Smooth muscle cell (in vitro differentiated cells): ENCODE results near the gene ACSL4. TPM values are rescaled to one million over a fixed set of nuclear protein-coding genes. Genes with fewer than 3 reads are reported as not detected.
"Not testable (repeated sequence)": the region's sequence is repeated elsewhere in the genome, so short reads cannot be mapped to it uniquely, and the experiment has no call there.

Experiments
- DNase-seq: peaks from one replicate; lab custom pipeline; 2025; ENCODE audit not compliant: unreplicated experiment; lab: John Stamatoyannopoulos, UW
- H2AFZ ChIP-seq: fragments of 200-600 bp; sonication (generic); 2 replicates; pipeline ENCODE4 v1.6.0; 2016; ENCODE audit warnings: antibody characterized with exemption, low read depth, mild to moderate bottlenecking
- H3F3A ChIP-seq: fragments of 200-600 bp; sonication (generic); 2 replicates; pipeline ENCODE4 v1.6.0; 2017; ENCODE audit warnings: antibody characterized with exemption, low read depth
- H3K27ac ChIP-seq: fragments of 200-600 bp; sonication (generic); 2 replicates; pipeline ENCODE4 v1.5.1; 2016; ENCODE audit warnings: low read depth, mild to moderate bottlenecking
- H3K27me3 ChIP-seq: fragments of 200-600 bp; sonication (generic); 2 replicates; pipeline ENCODE4 v1.6.1; 2016; ENCODE audit warnings: low read depth, mild to moderate bottlenecking
- H3K36me3 ChIP-seq: fragments of 200-600 bp; sonication (generic); 2 replicates; pipeline ENCODE4 v1.5.1; 2016; ENCODE audit warnings: low read depth
- H3K4me1 ChIP-seq: fragments of 200-600 bp; sonication (generic); 2 replicates; pipeline ENCODE4 v1.5.1; 2016; ENCODE audit warnings: low read depth
- H3K4me2 ChIP-seq: fragments of 200-600 bp; sonication (generic); 2 replicates; pipeline ENCODE4 v1.6.0; 2016; ENCODE audit warnings: mild to moderate bottlenecking
- H3K4me3 ChIP-seq: fragments of 200-600 bp; sonication (generic); 2 replicates; pipeline ENCODE4 v1.5.1; 2016; ENCODE audit warnings: mild to moderate bottlenecking
- H3K79me2 ChIP-seq: fragments of 200-600 bp; sonication (generic); 2 replicates; pipeline ENCODE4 v1.6.0; 2016; ENCODE audit warnings: low read depth, mild to moderate bottlenecking
- H3K9ac ChIP-seq: fragments of 200-600 bp; sonication (generic); 2 replicates; pipeline ENCODE4 v1.6.0; 2016; ENCODE audit warnings: low read depth
- H3K9me3 ChIP-seq: fragments of 200-600 bp; sonication (generic); replicated peaks from 2 replicates; pipeline ENCODE4 v1.5.1; 2016; ENCODE audit warnings: low read depth
- H4K20me1 ChIP-seq: fragments of 200-600 bp; sonication (generic); 2 replicates; pipeline ENCODE4 v1.6.0; 2016; ENCODE audit warnings: low read depth
- CTCF ChIP-seq: fragments of 200-600 bp; sonication (generic); IDR thresholded peaks from 2 replicates; pipeline ENCODE4 v1.5.1; 2017; ENCODE audit warnings: borderline replicate concordance, mild to moderate bottlenecking, antibody characterized with exemption; ENCODE audit not compliant: insufficient read depth, poor library complexity, severe bottlenecking
- WGBS: methylation state at CpG from one replicate; pipeline ENCODE4 v1.1.7; 2016; ENCODE audit warnings: low lambda C conversion rate; 5-methylcytosine and 5-hydroxymethylcytosine counted together
- polyA plus RNA-seq: library from polyadenylated mRNA; unstranded; fragments of >200 nt; fragmentation: Nextera tagmentation; extraction: Ambion mirVana; gene quantifications from 2 replicates; pipeline ENCODE4 v1.2.1, GENCODE V29; 2016
- total RNA-seq: library from RNA; depleted of rRNA; stranded (reverse); fragments of >200 nt; gene quantifications from 2 replicates; pipeline ENCODE4 v1.2.3, GENCODE V29; 2014

The ACSL4 gene
- total and polyA plus RNA-seq, 2 experiments from 2014 or later = 15.4 to 79.0 TPM

GRCh38 chrX:109660435-109661143 is 72.5 kb downstream of the ACSL4 start:
- 82% methylated on average over 2 of the region's 2 CpGs for WGBS
- Histone ChIP-seq H4K20me1 (no peaks in the 10 kb centered on the region), H3K36me3 (peaks cover 17% of the 10 kb centered on the region), H3K4me2 (no peak overlapping the region), H3K27ac (no peak overlapping the region), H3K9me3 (peaks cover 8% of the 10 kb centered on the region), H3F3A (no peaks in the 10 kb centered on the region), H3K27me3 (no peaks in the 10 kb centered on the region), H2AFZ (no peak overlapping the region), H3K4me1 (no peaks in the 10 kb centered on the region), H3K79me2 (no peaks in the 10 kb centered on the region), H3K9ac (no peak overlapping the region), H3K4me3 (no peak overlapping the region)
- TF ChIP-seq CTCF = no peak
- DNase-seq = no peak

DNA sequence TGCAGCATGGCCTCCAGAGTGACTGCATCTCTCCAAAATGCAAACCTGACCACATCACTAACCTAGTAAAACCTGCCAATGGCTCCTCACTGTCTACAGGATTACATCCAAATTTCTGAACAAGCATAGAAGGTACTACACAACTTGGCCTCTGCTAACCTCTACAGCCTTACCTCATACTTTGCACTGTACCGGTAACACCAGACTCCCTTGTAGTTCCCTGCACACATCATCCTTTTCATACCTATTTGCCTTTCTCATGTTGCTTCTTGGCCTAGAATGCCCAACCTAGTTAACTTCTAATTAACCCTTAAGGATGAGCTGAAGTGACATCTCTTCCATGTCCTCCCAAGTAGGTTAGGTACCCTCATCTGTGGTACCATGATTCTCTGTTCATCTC is 74.7 kb downstream of the ACSL4 start:
- H3K27ac ChIP-seq = no peak overlapping the region
- H3F3A ChIP-seq = no peaks in the 10 kb centered on the region
- peaks cover 8% of the 10 kb centered on the region for H3K9me3 ChIP-seq
- no peaks in the 10 kb centered on the region for H3K4me1 ChIP-seq
- H3K4me2 ChIP-seq = no peak overlapping the region
- peaks cover 3% of the 10 kb centered on the region for H3K79me2 ChIP-seq
- no peak overlapping the region for H3K9ac ChIP-seq
- no peaks in the 10 kb centered on the region for H3K27me3 ChIP-seq
- no peak overlapping the region for H2AFZ ChIP-seq
- H3K4me3 ChIP-seq = no peak overlapping the region
- DNase-seq = no peak
- WGBS = 93% methylated on average over 1 of the region's 1 CpG
- H4K20me1 ChIP-seq = no peaks in the 10 kb centered on the region
- TF ChIP-seq CTCF = no peak
- peaks cover 11% of the 10 kb centered on the region for H3K36me3 ChIP-seq

DNA sequence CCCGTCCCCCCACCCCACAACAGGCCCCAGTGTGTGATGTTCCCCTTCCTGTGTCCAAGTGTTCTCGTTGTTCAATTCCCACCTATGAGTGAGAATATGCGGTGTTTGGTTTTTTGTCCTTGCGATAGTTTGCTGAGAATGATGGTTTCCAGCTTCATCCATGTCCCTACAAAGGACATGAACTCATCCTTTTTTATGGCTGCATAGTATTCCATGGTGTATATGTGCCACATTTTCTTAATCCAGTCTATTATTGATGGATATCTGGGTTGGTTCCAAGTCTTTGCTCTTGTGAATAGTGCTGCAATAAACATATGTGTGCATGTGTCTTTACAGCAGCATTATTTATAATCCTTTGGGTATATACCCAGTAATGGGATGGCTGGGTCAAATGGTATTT is 75.7 kb downstream of the ACSL4 start:
- H3K27me3 ChIP-seq, H3K9me3 ChIP-seq, H3K4me2 ChIP-seq, H4K20me1 ChIP-seq, H3K79me2 ChIP-seq, H3K27ac ChIP-seq, H3K4me1 ChIP-seq, H3K4me3 ChIP-seq, H2AFZ ChIP-seq, DNase-seq, H3K9ac ChIP-seq, H3F3A ChIP-seq: not testable (repeated sequence)
- WGBS = 69% methylated on average over 2 of the region's 4 CpGs
- H3K36me3 ChIP-seq = peaks cover 11% of the 10 kb centered on the region

DNA sequence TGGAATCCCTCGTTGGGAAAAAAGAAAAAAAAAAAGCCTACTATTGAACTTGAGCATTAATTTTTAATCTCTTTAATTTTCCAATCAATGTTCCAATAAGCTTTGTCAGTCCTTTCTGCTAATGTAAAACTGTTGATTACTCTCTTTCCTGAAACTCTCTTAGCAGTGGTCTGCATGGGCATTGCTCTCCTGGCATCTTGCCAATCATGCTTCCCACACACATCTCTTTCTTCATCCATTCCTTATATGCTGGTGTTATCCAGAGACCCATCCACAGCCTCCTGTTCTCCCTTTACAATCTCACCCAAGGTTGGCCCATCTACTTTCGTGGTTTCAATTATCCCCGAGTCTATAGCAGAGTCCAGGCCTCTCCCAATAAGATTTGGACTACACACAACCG is 76.3 kb downstream of the ACSL4 start:
- WGBS = 77% methylated on average over 4 of the region's 4 CpGs

More for the DNA sequence above, 76.3 kb downstream of the ACSL4 start:
- TF ChIP-seq CTCF = no peak
- Histone ChIP-seq H2AFZ (no peak overlapping the region), H3K27ac (no peak overlapping the region), H3K79me2 (peaks cover 3% of the 10 kb centered on the region), H3K36me3 (peaks cover 11% of the 10 kb centered on the region), H3K9me3 (peaks cover 8% of the 10 kb centered on the region), H3K27me3 (no peaks in the 10 kb centered on the region), H3F3A (no peaks in the 10 kb centered on the region), H4K20me1 (no peaks in the 10 kb centered on the region), H3K4me2 (no peak overlapping the region), H3K4me1 (no peaks in the 10 kb centered on the region), H3K9ac (no peak overlapping the region), H3K4me3 (no peak overlapping the region)
- no peak for DNase-seq
